PC-3 (cell line): ENCODE results near the gene PLPP6.

Source experiments
- CTCF ChIP-seq: fragments of 300-600 bp; sonication (generic); conservative IDR thresholded peaks from 2 replicates; pipeline ENCODE4 v1.5.1; 2017; ENCODE audit warnings: antibody characterized with exemption, low read depth, mild to moderate bottlenecking, low read length
- EZH2 ChIP-seq: fragments of 300-600 bp; sonication (generic); IDR thresholded peaks from one replicate; pipeline ENCODE4 v1.6.1; 2017; ENCODE audit warnings: antibody characterized with exemption, mild to moderate bottlenecking, low read length; ENCODE audit not compliant: unreplicated experiment

DNA sequence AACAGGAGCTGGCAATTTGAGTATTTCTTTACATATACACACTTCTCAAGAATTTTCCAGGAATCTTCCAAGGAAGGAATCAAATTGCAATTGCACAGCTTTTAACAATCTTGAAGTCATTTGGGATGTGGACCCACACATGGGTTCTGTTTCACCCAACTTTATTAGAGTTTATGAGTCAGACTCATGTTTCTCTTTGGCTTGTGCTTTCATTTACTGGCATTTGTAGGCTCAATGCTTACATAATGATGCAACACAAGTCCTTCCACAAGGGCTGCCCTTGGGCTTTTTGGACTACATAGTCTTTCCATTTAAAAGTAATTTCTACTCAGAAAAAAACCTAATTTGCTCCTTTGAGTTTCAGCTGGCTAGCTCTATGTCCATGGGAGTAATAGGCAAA is 12.7 kb downstream of the PLPP6 start:
- TF ChIP-seq EZH2, result no peak
- TF ChIP-seq CTCF, result no peak
